HTERT RPE-1 (cell line): Measurements from ENCODE around the gene POLR3H.

Experiments used
- in situ Hi-C: fragments of 300-500 bp; cut with MboI; formaldehyde crosslinking; loops from 4 replicates; pipeline ENCODE4 v1.14.3; 2020; ENCODE audit warnings: low sequenced_read_pairs

Gene POLR3H

GRCh38 chr22:41488076-41488475, 56.2 kb downstream of the POLR3H start:
- in situ Hi-C loops, result no loop called here

GRCh38 chr22:41487037-41487935, 57.0 kb downstream of the POLR3H start:
- in situ Hi-C loops, result no loop called here

- in situ Hi-C loops, result no loop called here
These were observed 59.2 kb downstream of the POLR3H start for GRCh38 chr22:41485033-41485432.

GRCh38 chr22:41482319-41482935, 61.8 kb downstream of the POLR3H start:
- in situ Hi-C loops, result no loop called here

DNA sequence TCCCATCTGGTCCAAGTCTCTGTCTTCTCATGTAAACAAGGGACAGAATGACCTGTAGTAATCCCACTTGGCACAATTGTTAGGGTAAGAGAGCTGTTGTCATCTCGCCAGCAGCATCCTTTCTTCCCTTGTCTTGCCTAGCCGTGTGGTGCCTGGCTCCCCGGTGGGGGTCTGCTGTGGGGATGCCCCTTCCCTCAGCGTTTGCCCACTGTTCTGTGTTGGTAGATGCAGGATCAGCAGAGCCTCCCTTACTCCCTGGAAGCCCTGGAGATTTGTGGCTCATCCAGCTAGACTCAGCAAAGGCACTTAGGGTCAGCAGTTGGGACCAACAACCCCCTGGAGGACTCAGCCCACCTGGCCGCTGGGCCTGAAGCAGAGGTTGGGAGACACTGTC, 62.3 kb downstream of the POLR3H start:
- in situ Hi-C loops, result no loop called here

GRCh38 chr22:41481131-41481830, 63.0 kb downstream of the POLR3H start:
- in situ Hi-C loops, result no loop called here

DNA sequence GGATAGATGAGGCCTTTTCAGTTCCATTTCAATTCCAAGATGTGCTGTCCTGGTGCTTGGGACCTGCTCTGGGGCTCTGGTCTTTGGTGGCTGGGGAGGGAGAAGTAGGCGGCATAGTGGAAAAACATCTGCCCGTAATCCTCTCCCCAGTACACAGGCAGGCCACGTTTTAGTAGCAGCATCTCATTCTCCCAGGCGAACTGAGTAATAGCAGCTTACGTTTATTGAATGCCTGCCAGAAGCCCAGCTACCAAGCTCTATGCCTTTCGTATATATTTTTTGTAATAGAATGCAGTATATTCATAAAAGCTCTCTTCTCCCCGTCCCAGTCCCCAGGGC, 63.9 kb downstream of the POLR3H start:
- in situ Hi-C loops, result no loop called here

- in situ Hi-C loops, result no loop called here
These were observed 64.4 kb downstream of the POLR3H start for GRCh38 chr22:41479671-41480396.

GRCh38 chr22:41478891-41479521, 65.3 kb downstream of the POLR3H start:
- in situ Hi-C loops, result no loop called here

- in situ Hi-C loops, result no loop called here
These were observed 65.8 kb downstream of the POLR3H start for GRCh38 chr22:41478473-41478872.
